Measurements from ENCODE around the gene CR2. TPM values are rescaled to one million over a fixed set of nuclear protein-coding genes. Genes with fewer than 3 reads are reported as not detected.
"Not testable (repeated sequence)": the region's sequence is repeated elsewhere in the genome, so short reads cannot be mapped to it uniquely, and the experiment has no call there.

The CR2 gene
- total RNA-seq, 4 donors from 2014 or later: not detected

GRCh38 chr1:207474210-207474609 lies 20.1 kb downstream of the CR2 start:
- Histone ChIP-seq H3K4me1 (no peaks in the 10 kb centered on the region), H3K27ac (no peak overlapping the region), H3K9me3 (no peaks in the 10 kb centered on the region), H3K36me3 (no peaks in the 10 kb centered on the region), H3K27me3 (peaks cover 0 to 5% of the 10 kb centered on the region in 2 donors), H3K4me3 (no peak overlapping the region)
- TF ChIP-seq EP300 (IDR thresholded peaks at IDR 0.05) (no peak), CTCF (IDR thresholded peaks at IDR 0.05) (no peak), POLR2A (IDR thresholded peaks at IDR 0.05) (no peak)
- no peak for DNase-seq (ENCODE audit: low spot score in 2 of 2)
- 97 to 98% methylated on average over 1 of the region's 1 CpG for WGBS, 2 donors

- Histone ChIP-seq H3K4me1 (no peaks in the 10 kb centered on the region), H3K27ac (no peak overlapping the region), H3K9me3 (no peaks in the 10 kb centered on the region), H3K4me3 (no peak overlapping the region), H3K36me3 (no peaks in the 10 kb centered on the region), H3K27me3 (no peaks in the 10 kb centered on the region)
- no peak for TF ChIP-seq CTCF (IDR thresholded peaks at IDR 0.05)
- TF ChIP-seq POLR2A (IDR thresholded peaks at IDR 0.05): no peak
- no peak for TF ChIP-seq EP300 (IDR thresholded peaks at IDR 0.05)
- no peak for DNase-seq (ENCODE audit: low spot score in 2 of 2)
- WGBS, 2 donors: 74 to 82% methylated on average over 3 of the region's 3 CpGs
Measured at GRCh38 chr1:207486198-207486597, 32.1 kb downstream of the CR2 start.

- TF ChIP-seq CTCF (IDR thresholded peaks at IDR 0.05) (no peak), EP300 (IDR thresholded peaks at IDR 0.05) (no peak), POLR2A (IDR thresholded peaks at IDR 0.05) (no peak)
Measured at GRCh38 chr1:207487636-207488035, 33.5 kb downstream of the CR2 start.

GRCh38 chr1:207493212-207493611 lies 39.1 kb downstream of the CR2 start:
- 83 to 87% methylated on average over 3 of the region's 3 CpGs for WGBS, 2 donors
- Histone ChIP-seq H3K36me3 (no peaks in the 10 kb centered on the region), H3K27me3 (peaks cover 0 to 5% of the 10 kb centered on the region in 2 donors), H3K4me1 (peaks cover 0 to 16% (median 0%) of the 10 kb centered on the region in 4 donors), H3K4me3 (no peak overlapping the region), H3K27ac (no peak overlapping the region), H3K9me3 (no peaks in the 10 kb centered on the region)
- no peak for DNase-seq (ENCODE audit: low spot score in 2 of 2)
- TF ChIP-seq EP300 (IDR thresholded peaks at IDR 0.05) (no peak), CTCF (IDR thresholded peaks at IDR 0.05) (no peak), POLR2A (IDR thresholded peaks at IDR 0.05) (no peak)

More at GRCh38 chr1:207487636-207488035, 33.5 kb downstream of the CR2 start:
- no peaks in the 10 kb centered on the region for H3K36me3 ChIP-seq
- H3K27me3 ChIP-seq: no peaks in the 10 kb centered on the region
- no peak overlapping the region for H3K4me3 ChIP-seq
- DNase-seq (ENCODE audit: low spot score in 2 of 2): no peak
- WGBS, 2 donors: 79% methylated on average over 4 of the region's 4 CpGs
- H3K4me1 ChIP-seq: no peaks in the 10 kb centered on the region
- H3K9me3 ChIP-seq: no peaks in the 10 kb centered on the region
- no peak overlapping the region for H3K27ac ChIP-seq

- WGBS, 2 donors: 90 to 92% methylated on average over 1 of the region's 1 CpG
- no peak overlapping the region for H3K27ac ChIP-seq
- H3K9me3 ChIP-seq: no peaks in the 10 kb centered on the region
- DNase-seq (ENCODE audit: low spot score in 2 of 2): no peak
- H3K4me3 ChIP-seq: no peak overlapping the region
- H3K36me3 ChIP-seq: no peaks in the 10 kb centered on the region
- H3K27me3 ChIP-seq: peaks cover 0 to 5% of the 10 kb centered on the region in 2 donors
- TF ChIP-seq CTCF (IDR thresholded peaks at IDR 0.05) (no peak), POLR2A (IDR thresholded peaks at IDR 0.05) (no peak)
- peaks cover 0 to 16% (median 0%) of the 10 kb centered on the region in 4 donors for H3K4me1 ChIP-seq
Measured at GRCh38 chr1:207494171-207494570, 40.0 kb downstream of the CR2 start.

GRCh38 chr1:207495281-207495680 lies 41.2 kb downstream of the CR2 start:
- not testable (repeated sequence) for H3K36me3 ChIP-seq; H3K9me3 ChIP-seq; DNase-seq (ENCODE audit: low spot score in 2 of 2); H3K27me3 ChIP-seq
- Histone ChIP-seq H3K4me3 (peak overlapping the region in 1 of 4 donors; percentile 61), H3K27ac (peak overlapping the region in 1 of 4 donors; percentile 80), H3K4me1 (peaks cover 0 to 16% (median 0%) of the 10 kb centered on the region in 4 donors)
- 81 to 82% methylated on average over 8 of the region's 8 CpGs for WGBS, 2 donors

All from tibial nerve (tissue), 4 donors.